H9 (cell line): ENCODE measurements around the gene GOLPH3L. TPM values are rescaled to one million over a fixed set of nuclear protein-coding genes. Genes with fewer than 3 reads are reported as not detected.

Source experiments
- DNase-seq: peaks from one replicate; pipeline ENCODE4 v3.0.0-alpha.2; 2017
- H2AFZ ChIP-seq: one replicate; pipeline ENCODE4 v1.6.1; 2013; ENCODE audit warnings: mild to moderate bottlenecking, low read length, control low read depth, moderate library complexity
- H2AK5ac ChIP-seq: 2 replicates; pipeline ENCODE4 v1.6.1; 2013; ENCODE audit warnings: low read length, control low read depth, mixed read lengths; ENCODE audit not compliant: insufficient read length
- H2BK120ac ChIP-seq: one replicate; pipeline ENCODE4 v1.6.1; 2013; ENCODE audit warnings: low read depth, mild to moderate bottlenecking, low read length, control low read depth, inconsistent platforms; ENCODE audit not compliant: poor library complexity, severe bottlenecking
- H2BK12ac ChIP-seq: 2 replicates; pipeline ENCODE4 v1.6.1; 2013; ENCODE audit warnings: low read length, control low read depth, mixed read lengths, low read depth; ENCODE audit not compliant: insufficient read length
- H2BK15ac ChIP-seq: 2 replicates; pipeline ENCODE4 v1.6.1; 2013; ENCODE audit warnings: low read depth, low read length, control low read depth
- H2BK20ac ChIP-seq: one replicate; pipeline ENCODE4 v1.6.1; 2013; ENCODE audit warnings: low read depth, mild to moderate bottlenecking, low read length, control low read depth, inconsistent platforms; ENCODE audit not compliant: poor library complexity, severe bottlenecking
- H2BK5ac ChIP-seq: 2 replicates; pipeline ENCODE4 v1.6.1; 2013; ENCODE audit warnings: low read length, control low read depth, mixed read lengths; ENCODE audit not compliant: insufficient read length
- H3K14ac ChIP-seq: 2 replicates; pipeline ENCODE4 v1.6.1; 2013; ENCODE audit warnings: low read length, control low read depth; ENCODE audit not compliant: insufficient read depth
- H3K18ac ChIP-seq: 2 replicates; pipeline ENCODE4 v1.6.1; 2013; ENCODE audit warnings: low read depth, mild to moderate bottlenecking, mixed read lengths, low read length, control low read depth; ENCODE audit not compliant: insufficient read length
- H3K23ac ChIP-seq: 2 replicates; pipeline ENCODE4 v1.6.1; 2013; ENCODE audit warnings: low read length, control low read depth, mixed read lengths, low read depth; ENCODE audit not compliant: insufficient read length
- H3K23me2 ChIP-seq: 2 replicates; pipeline ENCODE4 v1.6.1; 2013; ENCODE audit warnings: low read depth, mild to moderate bottlenecking, mixed read lengths, low read length, control low read depth; ENCODE audit not compliant: insufficient read length, poor library complexity, severe bottlenecking
- H3K27ac ChIP-seq: 2 replicates; pipeline ENCODE4 v1.5.1; 2013; ENCODE audit warnings: low read length, control low read depth, mixed read lengths, low read depth; ENCODE audit not compliant: insufficient read length
- H3K27me3 ChIP-seq: 2 replicates; pipeline ENCODE4 v1.6.1; 2013; ENCODE audit warnings: low read length, control low read depth, inconsistent platforms; ENCODE audit not compliant: insufficient read depth
- H3K4ac ChIP-seq: 2 replicates; pipeline ENCODE4 v1.6.1; 2013; ENCODE audit warnings: low read depth, mild to moderate bottlenecking, control low read depth, inconsistent platforms, low read length, moderate library complexity
- H3K4me1 ChIP-seq: 2 replicates; pipeline ENCODE4 v1.6.1; 2013; ENCODE audit warnings: low read length, control low read depth, inconsistent platforms; ENCODE audit not compliant: insufficient read depth
- H3K4me2 ChIP-seq: 2 replicates; pipeline ENCODE4 v1.6.1; 2013; ENCODE audit warnings: low read length, control low read depth, mixed read lengths; ENCODE audit not compliant: insufficient read length, insufficient read depth
- H3K56ac ChIP-seq: 2 replicates; pipeline ENCODE4 v1.6.1; 2013; ENCODE audit warnings: low read depth, mild to moderate bottlenecking, mixed read lengths, low read length, control low read depth; ENCODE audit not compliant: insufficient read length
- H3K79me1 ChIP-seq: 2 replicates; pipeline ENCODE4 v1.6.1; 2013; ENCODE audit warnings: low read depth, mild to moderate bottlenecking, moderate library complexity, low read length, control low read depth, inconsistent platforms; ENCODE audit not compliant: insufficient read depth, poor library complexity, severe bottlenecking
- H3K79me2 ChIP-seq: 2 replicates; pipeline ENCODE4 v1.6.1; 2013; ENCODE audit warnings: low read length, control low read depth, inconsistent platforms; ENCODE audit not compliant: insufficient read depth
- H3K9ac ChIP-seq: 2 replicates; pipeline ENCODE4 v1.6.1; 2013; ENCODE audit warnings: low read length, control low read depth, mixed read lengths; ENCODE audit not compliant: insufficient read length; ENCODE audit errors: extremely low read depth
- H3K9me3 ChIP-seq: one replicate; pipeline ENCODE4 v1.6.1; 2013; ENCODE audit warnings: low read depth, low read length, inconsistent platforms; ENCODE audit not compliant: control insufficient read depth
- H3T11ph ChIP-seq: one replicate; pipeline ENCODE4 v1.6.1; 2013; ENCODE audit warnings: mild to moderate bottlenecking, low read length, control low read depth, inconsistent platforms
- H4K20me1 ChIP-seq: one replicate; pipeline ENCODE4 v1.6.1; 2013; ENCODE audit not compliant: control insufficient read depth, insufficient read length, insufficient read depth
- H4K5ac ChIP-seq: 2 replicates; pipeline ENCODE4 v1.6.1; 2013; ENCODE audit warnings: low read depth, mild to moderate bottlenecking, mixed read lengths, low read length, control low read depth; ENCODE audit not compliant: insufficient read length
- H4K8ac ChIP-seq: replicated peaks from 2 replicates; pipeline ENCODE4 v1.6.1; 2013; ENCODE audit warnings: low read length, control low read depth, mixed read lengths, low read depth; ENCODE audit not compliant: insufficient read length
- H4K91ac ChIP-seq: 2 replicates; pipeline ENCODE4 v1.6.1; 2013; ENCODE audit warnings: low read depth, mild to moderate bottlenecking, moderate library complexity, mixed read lengths, low read length, control low read depth; ENCODE audit not compliant: insufficient read length
- H3K27ac Mint-ChIP-seq, 3 experiments: 2 replicates in 2 of 3; 3 replicates in 1 of 3; pipeline ENCODE4 v1.8.0; 2020 to 2021; ENCODE audit warnings: mixed read lengths in 3 of 3, mild to moderate bottlenecking in 1 of 3, moderate library complexity in 1 of 3
- H3K27me3 Mint-ChIP-seq: 2 replicates; pipeline ENCODE4 v1.8.0; 2021; ENCODE audit warnings: low read depth, mild to moderate bottlenecking, moderate library complexity, mixed read lengths
- H3K36me3 Mint-ChIP-seq, 3 experiments: 2 replicates in 2 of 3; 3 replicates in 1 of 3; pipeline ENCODE4 v1.8.0; 2020 to 2021; ENCODE audit warnings: low read depth in 3 of 3, mixed read lengths in 3 of 3; ENCODE audit not compliant: insufficient read depth in 1 of 3
- H3K4me1 Mint-ChIP-seq, 2 experiments: 2 replicates each; pipeline ENCODE4 v1.8.0; 2020; ENCODE audit warnings: mixed read lengths in 2 of 2
- H3K4me3 Mint-ChIP-seq, 2 experiments: 2 replicates in 1 of 2; 3 replicates in 1 of 2; pipeline ENCODE4 v1.8.0; 2020 to 2021; ENCODE audit warnings: mild to moderate bottlenecking in 2 of 2, mixed read lengths in 2 of 2, moderate library complexity in 1 of 2
- H3K9me3 Mint-ChIP-seq, 2 experiments: 2 replicates in 1 of 2; 3 replicates in 1 of 2; pipeline ENCODE4 v1.8.0; 2020; ENCODE audit warnings: mild to moderate bottlenecking in 2 of 2, mixed read lengths in 2 of 2, moderate library complexity in 1 of 2
- CTCF ChIP-seq: fragments of 200-600 bp; sonication (generic); conservative IDR thresholded peaks from 3 replicates; pipeline ENCODE4 v1.8.0; 2021; ENCODE audit warnings: antibody characterized with exemption, mild to moderate bottlenecking
- WGBS: extraction: QIAGEN DNeasy Blood & Tissue Kit; methylation state at CpG from one replicate; pipeline ENCODE4 v1.1.7; 2013; ENCODE audit warnings: missing lambda C conversion rate, low lambda C conversion rate, mixed read lengths; ENCODE audit not compliant: insufficient read length; ENCODE audit errors: extremely low coverage; 5-methylcytosine and 5-hydroxymethylcytosine counted together
- total RNA-seq: library from RNA; stranded (reverse); gene quantifications from 2 replicates; pipeline ENCODE4 v1.2.1, GENCODE V29; 2021

Gene GOLPH3L
- total RNA-seq, 1 experiment from 2014 or later: 30.5 TPM

GRCh38 chr1:150674881-150675280 lies 22.1 kb downstream of the GOLPH3L start:
- H3K9me3 ChIP-seq: no peaks in the 10 kb centered on the region
- no peak overlapping the region for H2BK12ac ChIP-seq
- no peak overlapping the region for H4K8ac ChIP-seq
- no peak overlapping the region for H3K4ac ChIP-seq
- no peak overlapping the region for H4K5ac ChIP-seq
- no peak overlapping the region for H2AFZ ChIP-seq
- H4K20me1 ChIP-seq: no peaks in the 10 kb centered on the region
- H3K4me1 ChIP-seq: no peaks in the 10 kb centered on the region; the same call in 1 of the 2 replicates
- H3K56ac ChIP-seq: no peak overlapping the region
- H2BK5ac ChIP-seq: no peak overlapping the region
- H2BK20ac ChIP-seq: no peak overlapping the region
- no peak overlapping the region for H3T11ph ChIP-seq
- no peak overlapping the region for H3K18ac ChIP-seq
- no peak overlapping the region for H4K91ac ChIP-seq
- no peak for TF ChIP-seq CTCF
- H3K9ac ChIP-seq: no peak overlapping the region
- Mint-ChIP-seq H3K27ac (no peak overlapping the region), H3K36me3 (peaks cover 7 to 18% (median 12%) of the 10 kb centered on the region in 3 experiments; a peak in 6 of 7 replicates), H3K4me1 (no peaks in the 10 kb centered on the region), H3K4me3 (no peak overlapping the region), H3K27me3 (no peaks in the 10 kb centered on the region), H3K9me3 (no peaks in the 10 kb centered on the region)
- no peak overlapping the region for H3K4me2 ChIP-seq
- no peak overlapping the region for H2BK120ac ChIP-seq
- peaks cover 2% of the 10 kb centered on the region; the same call in 1 of the 2 replicates for H3K79me2 ChIP-seq
- H3K27ac ChIP-seq: no peak overlapping the region
- no peak overlapping the region for H2AK5ac ChIP-seq
- no peaks in the 10 kb centered on the region for H3K79me1 ChIP-seq
- H3K23me2 ChIP-seq: no peaks in the 10 kb centered on the region
- H3K23ac ChIP-seq: no peak overlapping the region
- H3K27me3 ChIP-seq: no peaks in the 10 kb centered on the region
- no peak overlapping the region for H3K14ac ChIP-seq
- no peak for DNase-seq
- H2BK15ac ChIP-seq: no peak overlapping the region
- WGBS: no CpG with 5 or more reads among the region's 4 CpGs
